Gastroesophageal sphincter (tissue), 3 donors: ENCODE data around the gene HELZ2.

ENCODE experiments used
- CTCF ChIP-seq, 4 experiments: fragments of 200-600 bp in 2 of 4; fragments of 450-650 bp in 2 of 4; sonication (generic) in 1 of 4; IDR thresholded peaks; one replicate each; pipeline ENCODE4 v1.5.1; 2017 to 2019; ENCODE audit warnings: antibody characterized with exemption in 4 of 4, mild to moderate bottlenecking in 2 of 4, moderate library complexity in 2 of 4
- POLR2A ChIP-seq, 2 donors: fragments of 450-650 bp; IDR thresholded peaks; one replicate each; pipeline ENCODE4 v1.6.1; 2017; ENCODE audit warnings: antibody characterized with exemption in 2 of 2, mild to moderate bottlenecking in 2 of 2, moderate library complexity in 1 of 2

- TF ChIP-seq POLR2A (IDR thresholded peaks at IDR 0.05) = no peak
- TF ChIP-seq CTCF (IDR thresholded peaks at IDR 0.05) = no peak
Measured at GRCh38 chr20:63606686-63607085, 32.6 kb upstream of the HELZ2 start.
